Right kidney (tissue), 9 donors: ENCODE results near the gene ZNF532.
"Not testable (repeated sequence)": the region's sequence is repeated elsewhere in the genome, so short reads cannot be mapped to it uniquely, and the experiment has no call there.

ENCODE experiments used
- DNase-seq: peaks from one replicate; pipeline ENCODE4 v3.0.0-alpha.2; 2016
- long read RNA-seq, 8 donors: transcript quantifications; one replicate each; lab custom pipeline, GENCODE V29; 2026

The ZNF532 gene
- long read RNA-seq, donor 1, transcript ZNF532-203 (4 exons, 561 nt) = major isoform, 5 of 59 reads
- long read RNA-seq, donor 1, partial matches to known transcripts = 49 of 59 reads
- long read RNA-seq, donor 1, other reads (novel, unspliced or antisense) = 0 of 59 reads
- long read RNA-seq, donor 2, partial matches to known transcripts = 16 of 22 reads
- long read RNA-seq, donor 2, other reads (novel, unspliced or antisense) = 0 of 22 reads
- long read RNA-seq, donor 3, full-length matches to known transcripts = 9 of 9 reads
- long read RNA-seq, donor 3, partial matches to known transcripts = 0 of 9 reads
- long read RNA-seq, donor 3, other reads (novel, unspliced or antisense) = 0 of 9 reads
- long read RNA-seq, donor 4, full-length matches to known transcripts = 13 of 30 reads
- long read RNA-seq, donor 4, partial matches to known transcripts = 17 of 30 reads
- long read RNA-seq, donor 4, other reads (novel, unspliced or antisense) = 0 of 30 reads
- long read RNA-seq, donor 5, full-length matches to known transcripts = 15 of 20 reads
- long read RNA-seq, donor 5, partial matches to known transcripts = 5 of 20 reads
- long read RNA-seq, donor 5, other reads (novel, unspliced or antisense) = 0 of 20 reads
- long read RNA-seq, donor 6, full-length matches to known transcripts = 23 of 30 reads
- long read RNA-seq, donor 6, partial matches to known transcripts = 7 of 30 reads
- long read RNA-seq, donor 6, other reads (novel, unspliced or antisense) = 0 of 30 reads
- long read RNA-seq, donor 7 = 0 reads
- long read RNA-seq, donor 8, full-length matches to known transcripts = 21 of 45 reads
- long read RNA-seq, donor 8, partial matches to known transcripts = 24 of 45 reads
- long read RNA-seq, donor 8, other reads (novel, unspliced or antisense) = 0 of 45 reads

GRCh38 chr18:58864146-58865032 is at the start of gene ZNF532:
TSS of gene ZNF532 (plus strand) at chr18:58864877. CDS start in a region left out here.
- peak; percentile 77 for DNase-seq

- no peak for DNase-seq
Measured at GRCh38 chr18:58819051-58819450, 45.6 kb upstream of the ZNF532 start.

- no peak for DNase-seq
Measured at GRCh38 chr18:58820251-58820650, 44.4 kb upstream of the ZNF532 start.

GRCh38 chr18:58822944-58823343 is 41.7 kb upstream of the ZNF532 start:
- no peak for DNase-seq

- peak; percentile 32 for DNase-seq
Measured at GRCh38 chr18:58823412-58823811, 41.3 kb upstream of the ZNF532 start.

GRCh38 chr18:58826926-58827325 is 37.8 kb upstream of the ZNF532 start:
- not testable (repeated sequence) for DNase-seq

GRCh38 chr18:58827428-58827827 is 37.2 kb upstream of the ZNF532 start:
- no peak for DNase-seq

GRCh38 chr18:58827886-58828285 is 36.8 kb upstream of the ZNF532 start:
- no peak for DNase-seq

GRCh38 chr18:58828399-58829121 is 36.1 kb upstream of the ZNF532 start:
- no peak for DNase-seq

- DNase-seq = no peak
Measured at GRCh38 chr18:58829263-58829662, 35.4 kb upstream of the ZNF532 start.

GRCh38 chr18:58829886-58830285 is 34.8 kb upstream of the ZNF532 start:
- not testable (repeated sequence) for DNase-seq

- no peak for DNase-seq
Measured at GRCh38 chr18:58831606-58832005, 33.1 kb upstream of the ZNF532 start.

- DNase-seq = no peak
Measured at GRCh38 chr18:58838165-58838860, 26.4 kb upstream of the ZNF532 start.

- DNase-seq = no peak
Measured at GRCh38 chr18:58838946-58839345, 25.7 kb upstream of the ZNF532 start.

- DNase-seq = peak; percentile 39
Measured at GRCh38 chr18:58842978-58843687, 21.5 kb upstream of the ZNF532 start.

GRCh38 chr18:58843688-58844035 is 21.0 kb upstream of the ZNF532 start:
- DNase-seq = no peak

GRCh38 chr18:58844871-58845270 is 19.8 kb upstream of the ZNF532 start:
- DNase-seq = no peak

- no peak for DNase-seq
Measured at GRCh38 chr18:58845928-58846724, 18.6 kb upstream of the ZNF532 start.

GRCh38 chr18:58847383-58848071 is 17.1 kb upstream of the ZNF532 start:
- peak; percentile 30 for DNase-seq
